Measurements from ENCODE around the gene TMEM108. TPM values are rescaled to one million over a fixed set of nuclear protein-coding genes. Genes with fewer than 3 reads are reported as not detected.

The TMEM108 gene
- total and polyA plus RNA-seq, 2 donors (not counting 1 experiment from before 2014, with no cell fraction given) = 0.10 to 0.17 TPM

- H3K4me3 ChIP-seq (replicated peaks in 1 of 4; ENCODE audit: control extremely low read depth in 1 of 4, insufficient read depth in 1 of 4, low read depth in 3 of 4, low read length in 4 of 4) = no peak overlapping the region
- no peak overlapping the region for H3K4me2 ChIP-seq (ENCODE audit: extremely low read depth, insufficient read depth, low read length)
- no peaks in the 10 kb centered on the region for H3K27me3 ChIP-seq (ENCODE audit: control insufficient read depth, insufficient read depth, low read length)
- TF ChIP-seq CTCF (conservative IDR thresholded peaks at IDR 0.05 in 1 of 2, IDR thresholded peaks at IDR 0.05 in 1 of 2; ENCODE audit: low read depth in 1 of 2, low read length in 2 of 2) (no peak), EZH2 (IDR thresholded peaks at IDR 0.05; ENCODE audit: low read length, missing control alignments) (no peak)
- no peak overlapping the region for H2AFZ ChIP-seq (ENCODE audit: low read length)
- H3K9ac ChIP-seq (ENCODE audit: insufficient read depth, low read length) = no peak overlapping the region
- no peak overlapping the region for H3K27ac ChIP-seq (ENCODE audit: insufficient read depth, low read length)
- no peak for DNase-seq (ENCODE audit: low read depth in 2 of 2)
- H3K36me3 ChIP-seq (ENCODE audit: control insufficient read depth, insufficient read depth, low read length) = no peaks in the 10 kb centered on the region
- no peaks in the 10 kb centered on the region for H3K4me1 ChIP-seq (ENCODE audit: control insufficient read depth, extremely low read depth, insufficient read depth, low read length)
- no peaks in the 10 kb centered on the region for H4K20me1 ChIP-seq (ENCODE audit: control insufficient read depth, extremely low read depth, insufficient read depth, low read length)
- H3K79me2 ChIP-seq (ENCODE audit: control insufficient read depth, insufficient read depth, low read length) = no peaks in the 10 kb centered on the region
- H3K9me3 ChIP-seq (ENCODE audit: control insufficient read depth, insufficient read depth, low read depth, low read length) = no peaks in the 10 kb centered on the region
Measured at GRCh38 chr3:133371181-133371580, 333.0 kb downstream of the TMEM108 start.

GRCh38 chr3:133371676-133372075 lies 333.5 kb downstream of the TMEM108 start:
- no peak for DNase-seq (ENCODE audit: low read depth in 2 of 2)
- Histone ChIP-seq H3K4me1 (ENCODE audit: control insufficient read depth, extremely low read depth, insufficient read depth, low read length) (no peaks in the 10 kb centered on the region), H3K36me3 (ENCODE audit: control insufficient read depth, insufficient read depth, low read length) (no peaks in the 10 kb centered on the region), H4K20me1 (ENCODE audit: control insufficient read depth, extremely low read depth, insufficient read depth, low read length) (no peaks in the 10 kb centered on the region), H3K9ac (ENCODE audit: insufficient read depth, low read length) (no peak overlapping the region), H3K4me3 (replicated peaks in 1 of 4; ENCODE audit: control extremely low read depth in 1 of 4, insufficient read depth in 1 of 4, low read depth in 3 of 4, low read length in 4 of 4) (no peak overlapping the region), H3K9me3 (ENCODE audit: control insufficient read depth, insufficient read depth, low read depth, low read length) (no peaks in the 10 kb centered on the region), H3K27me3 (ENCODE audit: control insufficient read depth, insufficient read depth, low read length) (no peaks in the 10 kb centered on the region), H3K27ac (ENCODE audit: insufficient read depth, low read length) (no peak overlapping the region), H3K4me2 (ENCODE audit: extremely low read depth, insufficient read depth, low read length) (no peak overlapping the region), H2AFZ (ENCODE audit: low read length) (no peak overlapping the region), H3K79me2 (ENCODE audit: control insufficient read depth, insufficient read depth, low read length) (no peaks in the 10 kb centered on the region)
- TF ChIP-seq CTCF (conservative IDR thresholded peaks at IDR 0.05 in 1 of 2, IDR thresholded peaks at IDR 0.05 in 1 of 2; ENCODE audit: low read depth in 1 of 2, low read length in 2 of 2) (no peak), EZH2 (IDR thresholded peaks at IDR 0.05; ENCODE audit: low read length, missing control alignments) (no peak)

GRCh38 chr3:133374708-133375402 lies 336.7 kb downstream of the TMEM108 start:
- no peaks in the 10 kb centered on the region for H3K27me3 ChIP-seq (ENCODE audit: control insufficient read depth, insufficient read depth, low read length)
- no peak overlapping the region for H3K27ac ChIP-seq (ENCODE audit: insufficient read depth, low read length)
- no peak for DNase-seq (ENCODE audit: low read depth in 2 of 2)
- no peaks in the 10 kb centered on the region for H3K36me3 ChIP-seq (ENCODE audit: control insufficient read depth, insufficient read depth, low read length)
- no peaks in the 10 kb centered on the region for H3K9me3 ChIP-seq (ENCODE audit: control insufficient read depth, insufficient read depth, low read depth, low read length)
- TF ChIP-seq EZH2 (IDR thresholded peaks at IDR 0.05; ENCODE audit: low read length, missing control alignments) (no peak), CTCF (conservative IDR thresholded peaks at IDR 0.05 in 1 of 2, IDR thresholded peaks at IDR 0.05 in 1 of 2; ENCODE audit: low read depth in 1 of 2, low read length in 2 of 2) (no peak)
- no peaks in the 10 kb centered on the region for H3K79me2 ChIP-seq (ENCODE audit: control insufficient read depth, insufficient read depth, low read length)
- H3K4me2 ChIP-seq (ENCODE audit: extremely low read depth, insufficient read depth, low read length) = no peak overlapping the region
- no peak overlapping the region for H3K9ac ChIP-seq (ENCODE audit: insufficient read depth, low read length)
- H3K4me3 ChIP-seq (replicated peaks in 1 of 4; ENCODE audit: control extremely low read depth in 1 of 4, insufficient read depth in 1 of 4, low read depth in 3 of 4, low read length in 4 of 4) = no peak overlapping the region
- no peaks in the 10 kb centered on the region for H4K20me1 ChIP-seq (ENCODE audit: control insufficient read depth, extremely low read depth, insufficient read depth, low read length)
- H2AFZ ChIP-seq (ENCODE audit: low read length) = no peak overlapping the region
- no peaks in the 10 kb centered on the region for H3K4me1 ChIP-seq (ENCODE audit: control insufficient read depth, extremely low read depth, insufficient read depth, low read length)
